Measurements from ENCODE around the gene NAV3. TPM values are rescaled to one million over a fixed set of nuclear protein-coding genes. Genes with fewer than 3 reads are reported as not detected.

The NAV3 gene
- total and polyA plus RNA-seq, 2 donors (not counting 1 experiment from before 2014, with no cell fraction given): not detected

GRCh38 chr12:77835969-77836368, 5.3 kb downstream of the NAV3 start:
- no peak overlapping the region for H3K4me3 ChIP-seq (ENCODE audit: control extremely low read depth in 1 of 5, extremely low read depth in 1 of 5, insufficient read depth in 1 of 5, low read depth in 2 of 5, low read length in 4 of 5)
- ATAC-seq (ENCODE audit: low read depth) (no peak), DNase-seq (no peak)
- no peaks in the 10 kb centered on the region for H3K79me2 ChIP-seq (ENCODE audit: control insufficient read depth, insufficient read depth, low read length)
- H3K27ac Mint-ChIP-seq: no peak overlapping the region
- H3K9me3 Mint-ChIP-seq (ENCODE audit: insufficient read depth): no peaks in the 10 kb centered on the region
- POLR2A ChIA-PET: no interaction called here
- no peaks in the 10 kb centered on the region for H3K27me3 ChIP-seq (replicated peaks in 1 of 4; ENCODE audit: control extremely low read depth in 1 of 4, control insufficient read depth in 3 of 4, insufficient read depth in 4 of 4, low read length in 3 of 4)
- H2AFZ ChIP-seq (ENCODE audit: insufficient read depth, low read depth, low read length, poor library complexity, severe bottlenecking): no peak overlapping the region
- H3K4me2 ChIP-seq (replicated peaks; ENCODE audit: low read depth, low read length, poor library complexity, severe bottlenecking): no peak overlapping the region
- H4K20me1 ChIP-seq (ENCODE audit: control insufficient read depth, insufficient read depth, low read length, poor library complexity, severe bottlenecking): no peaks in the 10 kb centered on the region
- H3K9me3 ChIP-seq (ENCODE audit: control extremely low read depth in 1 of 3, control insufficient read depth in 2 of 3, insufficient read depth in 1 of 3, low read length in 2 of 3): peaks cover 0 to 5% (median 0%) of the 10 kb centered on the region in 3 donors
- no peaks in the 10 kb centered on the region for H3K4me1 ChIP-seq (ENCODE audit: control insufficient read depth in 2 of 2, insufficient read depth in 2 of 2, low read length in 2 of 2)
- CTCF ChIA-PET: no interaction called here
- no peak overlapping the region for H3K4me3 Mint-ChIP-seq
- no peaks in the 10 kb centered on the region for H3K4me1 Mint-ChIP-seq
- intact Hi-C loops (cut with micrococcal nuclease): no loop called here
- TF ChIP-seq EZH2 (IDR thresholded peaks at IDR 0.05; ENCODE audit: borderline replicate concordance, insufficient read depth, low read depth, low read length, poor library complexity, severe bottlenecking): no peak
- no peak for TF ChIP-seq CTCF (IDR thresholded peaks at IDR 0.05)
- H3K36me3 ChIP-seq (replicated peaks in 1 of 2; ENCODE audit: control extremely low read depth in 1 of 2, control insufficient read depth in 1 of 2, extremely low read depth in 1 of 2, insufficient read depth in 2 of 2, low read length in 1 of 2): no peaks in the 10 kb centered on the region
- no peak overlapping the region for H3K9ac ChIP-seq (ENCODE audit: low read length)
- no peaks in the 10 kb centered on the region for H3K27me3 Mint-ChIP-seq
- H3K27ac ChIP-seq (ENCODE audit: low read length in 2 of 2): no peak overlapping the region

GRCh38 chr12:77837876-77838291, 7.2 kb downstream of the NAV3 start:
- H3K9ac ChIP-seq (ENCODE audit: low read length): no peak overlapping the region
- peaks cover 0 to 5% (median 0%) of the 10 kb centered on the region in 3 donors for H3K9me3 ChIP-seq (ENCODE audit: control extremely low read depth in 1 of 3, control insufficient read depth in 2 of 3, insufficient read depth in 1 of 3, low read length in 2 of 3)
- no peak overlapping the region for H2AFZ ChIP-seq (ENCODE audit: insufficient read depth, low read depth, low read length, poor library complexity, severe bottlenecking)
- H4K20me1 ChIP-seq (ENCODE audit: control insufficient read depth, insufficient read depth, low read length, poor library complexity, severe bottlenecking): no peaks in the 10 kb centered on the region
- no peak overlapping the region for H3K4me3 Mint-ChIP-seq
- H3K27me3 Mint-ChIP-seq: no peaks in the 10 kb centered on the region
- H3K4me1 Mint-ChIP-seq: no peaks in the 10 kb centered on the region
- POLR2A ChIA-PET: no interaction called here
- H3K9me3 Mint-ChIP-seq (ENCODE audit: insufficient read depth): no peaks in the 10 kb centered on the region
- H3K36me3 ChIP-seq (replicated peaks in 1 of 2; ENCODE audit: control extremely low read depth in 1 of 2, control insufficient read depth in 1 of 2, extremely low read depth in 1 of 2, insufficient read depth in 2 of 2, low read length in 1 of 2): no peaks in the 10 kb centered on the region
- TF ChIP-seq CTCF (IDR thresholded peaks at IDR 0.05) (no peak), EZH2 (IDR thresholded peaks at IDR 0.05; ENCODE audit: borderline replicate concordance, insufficient read depth, low read depth, low read length, poor library complexity, severe bottlenecking) (no peak)
- ATAC-seq (ENCODE audit: low read depth) (no peak), DNase-seq (no peak)
- no peaks in the 10 kb centered on the region for H3K27me3 ChIP-seq (replicated peaks in 1 of 4; ENCODE audit: control extremely low read depth in 1 of 4, control insufficient read depth in 3 of 4, insufficient read depth in 4 of 4, low read length in 3 of 4)
- no peak overlapping the region for H3K4me2 ChIP-seq (replicated peaks; ENCODE audit: low read depth, low read length, poor library complexity, severe bottlenecking)
- no peak overlapping the region for H3K27ac ChIP-seq (ENCODE audit: low read length in 2 of 2)
- CTCF ChIA-PET: no interaction called here
- 20% methylated on average over 1 of the region's 3 CpGs for WGBS (ENCODE audit: insufficient coverage)
- no peak overlapping the region for H3K4me3 ChIP-seq (ENCODE audit: control extremely low read depth in 1 of 5, extremely low read depth in 1 of 5, insufficient read depth in 1 of 5, low read depth in 2 of 5, low read length in 4 of 5)
- H3K4me1 ChIP-seq (ENCODE audit: control insufficient read depth in 2 of 2, insufficient read depth in 2 of 2, low read length in 2 of 2): no peaks in the 10 kb centered on the region
- intact Hi-C loops (cut with micrococcal nuclease): no loop called here
- no peak overlapping the region for H3K27ac Mint-ChIP-seq
- no peaks in the 10 kb centered on the region for H3K79me2 ChIP-seq (ENCODE audit: control insufficient read depth, insufficient read depth, low read length)
